Peyer's patch (tissue), 4 donors: ENCODE results near the gene ZNF830. TPM values are rescaled to one million over a fixed set of nuclear protein-coding genes. Genes with fewer than 3 reads are reported as not detected.
"Not testable (repeated sequence)": the region's sequence is repeated elsewhere in the genome, so short reads cannot be mapped to it uniquely, and the experiment has no call there.

Experiments used
- DNase-seq, 3 donors: peaks; one replicate each; pipeline ENCODE4 v3.0.0-alpha.2; 2017 to 2019
- H3K27ac ChIP-seq, 4 donors: fragments of 200-600 bp; sonication (generic); one replicate each; pipeline ENCODE4 v1.5.1; 2016 to 2019
- H3K27me3 ChIP-seq, 2 donors: fragments of 200-600 bp; sonication (generic); one replicate each; pipeline ENCODE4 v1.5.1; 2019
- H3K36me3 ChIP-seq, 3 donors: fragments of 200-600 bp; sonication (generic); one replicate each; pipeline ENCODE4 v1.5.1; 2016 to 2019
- H3K4me1 ChIP-seq, 4 donors: fragments of 200-600 bp; sonication (generic); one replicate each; pipeline ENCODE4 v1.5.1; 2016 to 2019
- H3K4me3 ChIP-seq, 4 donors: fragments of 200-600 bp; sonication (generic); 1 replicate in 3 of 4; 2 replicates in 1 of 4; pipeline ENCODE4 v1.5.1; 2016 to 2019; ENCODE audit warnings: mild to moderate bottlenecking in 1 of 4
- H3K9me3 ChIP-seq, 4 donors: fragments of 200-600 bp; sonication (generic); one replicate each; pipeline ENCODE4 v1.5.1; 2016 to 2019; ENCODE audit warnings: mild to moderate bottlenecking in 1 of 4
- POLR2A ChIP-seq, 2 donors: fragments of 450-650 bp; IDR thresholded peaks; one replicate each; pipeline ENCODE4 v1.5.1; 2017; ENCODE audit warnings: antibody characterized with exemption in 2 of 2, mild to moderate bottlenecking in 2 of 2, moderate library complexity in 2 of 2
- total RNA-seq, 4 donors: library from RNA; depleted of rRNA; stranded (reverse); fragments of >200 nt; gene quantifications; one replicate each; pipeline ENCODE4 v1.1.0, GENCODE V29; 2016
- TF ChIP-seq, protein P1 (sequence below), 6 experiments: fragments of 450-650 bp in 4 of 6; fragments of 200-600 bp in 2 of 6; sonication (generic) in 1 of 6; IDR thresholded peaks; one replicate each; pipeline ENCODE4 v1.5.1; 2017 to 2019; ENCODE audit warnings: antibody characterized with exemption in 6 of 6, mild to moderate bottlenecking in 3 of 6, moderate library complexity in 1 of 6

ZNF830 gene
- total RNA-seq, 4 donors from 2014 or later = 9.4 to 19.8 (median 11.3) TPM

- Histone ChIP-seq H3K4me1 (no peaks in the 10 kb centered on the region), H3K27ac (no peak overlapping the region), H3K4me3 (no peak overlapping the region), H3K36me3 (no peaks in the 10 kb centered on the region), H3K27me3 (no peaks in the 10 kb centered on the region), H3K9me3 (no peaks in the 10 kb centered on the region)
- no peak for TF ChIP-seq POLR2A (IDR thresholded peaks at IDR 0.05)
- TF ChIP-seq, protein P1, sequence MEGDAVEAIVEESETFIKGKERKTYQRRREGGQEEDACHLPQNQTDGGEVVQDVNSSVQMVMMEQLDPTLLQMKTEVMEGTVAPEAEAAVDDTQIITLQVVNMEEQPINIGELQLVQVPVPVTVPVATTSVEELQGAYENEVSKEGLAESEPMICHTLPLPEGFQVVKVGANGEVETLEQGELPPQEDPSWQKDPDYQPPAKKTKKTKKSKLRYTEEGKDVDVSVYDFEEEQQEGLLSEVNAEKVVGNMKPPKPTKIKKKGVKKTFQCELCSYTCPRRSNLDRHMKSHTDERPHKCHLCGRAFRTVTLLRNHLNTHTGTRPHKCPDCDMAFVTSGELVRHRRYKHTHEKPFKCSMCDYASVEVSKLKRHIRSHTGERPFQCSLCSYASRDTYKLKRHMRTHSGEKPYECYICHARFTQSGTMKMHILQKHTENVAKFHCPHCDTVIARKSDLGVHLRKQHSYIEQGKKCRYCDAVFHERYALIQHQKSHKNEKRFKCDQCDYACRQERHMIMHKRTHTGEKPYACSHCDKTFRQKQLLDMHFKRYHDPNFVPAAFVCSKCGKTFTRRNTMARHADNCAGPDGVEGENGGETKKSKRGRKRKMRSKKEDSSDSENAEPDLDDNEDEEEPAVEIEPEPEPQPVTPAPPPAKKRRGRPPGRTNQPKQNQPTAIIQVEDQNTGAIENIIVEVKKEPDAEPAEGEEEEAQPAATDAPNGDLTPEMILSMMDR (IDR thresholded peaks at IDR 0.05) = no peak
- no peak for DNase-seq
These were observed 34.7 kb upstream of the ZNF830 start for GRCh38 chr17:34926661-34927060.

DNA sequence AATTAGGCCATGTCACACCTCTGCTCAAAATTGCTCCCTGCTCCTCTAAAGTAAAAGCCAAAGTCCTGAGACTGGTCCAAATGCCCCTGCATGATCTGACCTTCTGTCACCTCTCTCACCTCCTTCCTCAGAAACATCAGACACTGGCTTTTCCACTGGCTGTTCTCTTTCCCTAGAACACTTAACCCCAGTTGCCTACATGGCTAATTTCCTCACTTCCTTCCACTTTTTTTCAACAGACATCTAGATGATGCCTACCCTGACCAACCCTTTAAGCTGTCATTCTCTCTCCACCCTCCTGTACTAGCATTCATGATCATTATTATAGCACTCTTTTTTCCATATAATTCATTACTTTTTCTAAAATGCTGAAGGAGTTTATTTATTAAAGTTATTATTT is 31.1 kb upstream of the ZNF830 start:
- H3K27me3 ChIP-seq = no peaks in the 10 kb centered on the region
- no peak overlapping the region for H3K4me3 ChIP-seq
- no peak overlapping the region for H3K27ac ChIP-seq
- no peaks in the 10 kb centered on the region for H3K4me1 ChIP-seq
- no peaks in the 10 kb centered on the region for H3K9me3 ChIP-seq
- H3K36me3 ChIP-seq = no peaks in the 10 kb centered on the region
- DNase-seq = no peak
- TF ChIP-seq, protein P1 (IDR thresholded peaks at IDR 0.05) = no peak
- TF ChIP-seq POLR2A (IDR thresholded peaks at IDR 0.05) = no peak

GRCh38 chr17:34950780-34951179 is 10.6 kb upstream of the ZNF830 start:
- DNase-seq = not testable (repeated sequence)

DNA sequence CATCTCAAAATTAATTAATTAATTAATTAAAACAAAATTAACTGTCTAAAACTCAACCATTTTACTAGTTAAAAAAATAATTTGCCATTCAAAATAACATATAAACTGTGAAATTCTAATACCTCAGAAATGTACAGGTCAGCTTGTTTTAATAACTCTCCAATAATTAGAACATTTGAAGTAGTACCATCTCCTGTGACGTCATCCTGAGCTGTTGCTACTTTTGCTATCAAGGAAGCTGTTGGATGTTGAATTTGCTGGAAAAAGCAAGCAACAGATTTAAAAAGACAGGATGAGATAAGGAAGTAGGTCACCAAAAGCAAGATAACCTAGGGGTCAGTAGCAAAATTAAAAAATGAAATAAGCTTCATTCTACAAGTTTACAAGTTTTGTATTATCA is 2.9 kb upstream of the ZNF830 start:
- H3K36me3 ChIP-seq = no peaks in the 10 kb centered on the region
- H3K4me3 ChIP-seq = no peak overlapping the region
- no peak overlapping the region for H3K27ac ChIP-seq
- peaks cover 0 to 15% (median 5%) of the 10 kb centered on the region in 4 donors for H3K4me1 ChIP-seq
- H3K9me3 ChIP-seq = no peaks in the 10 kb centered on the region
- no peak for DNase-seq
- H3K27me3 ChIP-seq = no peaks in the 10 kb centered on the region
- no peak for TF ChIP-seq POLR2A (IDR thresholded peaks at IDR 0.05)

More at GRCh38 chr17:34950780-34951179, 10.6 kb upstream of the ZNF830 start:
- not testable (repeated sequence) for H3K27ac ChIP-seq, H3K27me3 ChIP-seq, H3K4me3 ChIP-seq, H3K9me3 ChIP-seq, H3K36me3 ChIP-seq, H3K4me1 ChIP-seq

- no peaks in the 10 kb centered on the region for H3K4me1 ChIP-seq
- H3K27ac ChIP-seq = no peak overlapping the region
- no peaks in the 10 kb centered on the region for H3K9me3 ChIP-seq
- no peak overlapping the region for H3K4me3 ChIP-seq
- H3K36me3 ChIP-seq = no peaks in the 10 kb centered on the region
- DNase-seq = no peak
- H3K27me3 ChIP-seq = no peaks in the 10 kb centered on the region
- TF ChIP-seq, protein P1 (IDR thresholded peaks at IDR 0.05) = no peak
- TF ChIP-seq POLR2A (IDR thresholded peaks at IDR 0.05) = no peak
These were observed 12.8 kb downstream of the ZNF830 start for GRCh38 chr17:34974179-34974578.

GRCh38 chr17:34974794-34975785 is 13.8 kb downstream of the ZNF830 start:
- Histone ChIP-seq H3K4me1 (peaks cover 0 to 5% (median 0%) of the 10 kb centered on the region in 4 donors), H3K36me3 (no peaks in the 10 kb centered on the region), H3K27me3 (no peaks in the 10 kb centered on the region), H3K9me3 (no peaks in the 10 kb centered on the region), H3K27ac (no peak overlapping the region), H3K4me3 (no peak overlapping the region)
- DNase-seq = no peak
- TF ChIP-seq, protein P1 (IDR thresholded peaks at IDR 0.05) = no peak
- TF ChIP-seq POLR2A (IDR thresholded peaks at IDR 0.05) = no peak
